ENCODE data around the gene MGP.

DNA sequence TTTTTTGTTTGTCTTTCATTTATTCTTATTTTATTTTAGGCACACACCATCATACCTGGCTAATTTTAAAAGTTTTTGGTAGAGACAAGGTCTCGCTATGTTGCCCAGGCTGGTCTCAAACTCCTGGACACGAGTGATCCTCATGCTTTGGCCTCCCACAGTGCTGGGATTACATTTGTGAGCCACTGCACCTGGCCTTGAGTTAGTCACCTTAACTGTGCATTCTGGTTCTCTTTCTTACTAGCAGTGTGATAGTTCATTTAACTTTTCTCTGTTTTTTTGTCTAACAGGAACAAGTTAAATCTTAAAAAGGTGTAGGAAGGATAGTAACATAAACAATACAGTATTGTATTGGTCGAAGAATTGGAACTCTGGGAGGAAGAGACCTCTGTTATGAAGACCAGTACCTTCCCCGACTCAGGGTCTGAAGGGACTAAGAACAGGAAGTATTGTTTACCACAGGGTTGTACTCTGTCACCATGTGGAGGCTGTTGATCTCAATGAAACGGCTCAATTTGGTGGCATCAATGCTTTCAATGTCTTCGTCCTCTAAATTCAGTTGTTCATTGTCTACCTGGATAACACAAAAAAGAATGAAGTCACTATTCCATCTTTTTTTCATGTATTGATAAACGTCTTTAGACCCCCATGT lies 34.9 kb upstream of the MGP start:
- TF ChIP-seq, protein P1, sequence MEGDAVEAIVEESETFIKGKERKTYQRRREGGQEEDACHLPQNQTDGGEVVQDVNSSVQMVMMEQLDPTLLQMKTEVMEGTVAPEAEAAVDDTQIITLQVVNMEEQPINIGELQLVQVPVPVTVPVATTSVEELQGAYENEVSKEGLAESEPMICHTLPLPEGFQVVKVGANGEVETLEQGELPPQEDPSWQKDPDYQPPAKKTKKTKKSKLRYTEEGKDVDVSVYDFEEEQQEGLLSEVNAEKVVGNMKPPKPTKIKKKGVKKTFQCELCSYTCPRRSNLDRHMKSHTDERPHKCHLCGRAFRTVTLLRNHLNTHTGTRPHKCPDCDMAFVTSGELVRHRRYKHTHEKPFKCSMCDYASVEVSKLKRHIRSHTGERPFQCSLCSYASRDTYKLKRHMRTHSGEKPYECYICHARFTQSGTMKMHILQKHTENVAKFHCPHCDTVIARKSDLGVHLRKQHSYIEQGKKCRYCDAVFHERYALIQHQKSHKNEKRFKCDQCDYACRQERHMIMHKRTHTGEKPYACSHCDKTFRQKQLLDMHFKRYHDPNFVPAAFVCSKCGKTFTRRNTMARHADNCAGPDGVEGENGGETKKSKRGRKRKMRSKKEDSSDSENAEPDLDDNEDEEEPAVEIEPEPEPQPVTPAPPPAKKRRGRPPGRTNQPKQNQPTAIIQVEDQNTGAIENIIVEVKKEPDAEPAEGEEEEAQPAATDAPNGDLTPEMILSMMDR (IDR thresholded peaks at IDR 0.05) = no peak
- no peak for TF ChIP-seq EP300 (IDR thresholded peaks at IDR 0.05)
